GM23338 (cell line): ENCODE data around the gene SARS1. TPM values are rescaled to one million over a fixed set of nuclear protein-coding genes. Genes with fewer than 3 reads are reported as not detected.

Experiments
- ATAC-seq: fragments of 200-7000 bp; cut with Tn5 transposase; 3 replicates; pipeline ENCODE4 v1.9.1; 2020
- DNase-seq: peaks from one replicate; pipeline ENCODE4 v3.0.0-alpha.2; 2015; ENCODE audit warnings: low spot score
- H2AFZ ChIP-seq: fragments of 200-600 bp; sonication (generic); 2 replicates; pipeline ENCODE4 v1.8.0; 2016; ENCODE audit warnings: antibody characterized with exemption, mild to moderate bottlenecking, moderate library complexity
- H3F3A ChIP-seq: fragments of 200-600 bp; sonication (generic); replicated peaks from 2 replicates; pipeline ENCODE4 v1.8.0; 2017; ENCODE audit warnings: antibody characterized with exemption, mixed run types, low read depth
- H3K27ac ChIP-seq: fragments of 200-600 bp; sonication (generic); 2 replicates; pipeline ENCODE4 v1.6.1; 2016; ENCODE audit warnings: low read depth
- H3K27me3 ChIP-seq: fragments of 200-600 bp; sonication (generic); 2 replicates; pipeline ENCODE4 v1.8.0; 2016; ENCODE audit warnings: mild to moderate bottlenecking, mixed run types, moderate library complexity; ENCODE audit not compliant: insufficient read depth
- H3K36me3 ChIP-seq: fragments of 200-600 bp; sonication (generic); 2 replicates; pipeline ENCODE4 v1.8.0; 2016; ENCODE audit warnings: mild to moderate bottlenecking; ENCODE audit not compliant: insufficient read depth
- H3K4me1 ChIP-seq: fragments of 200-600 bp; sonication (generic); 2 replicates; pipeline ENCODE4 v1.8.0; 2016; ENCODE audit warnings: mild to moderate bottlenecking, moderate library complexity; ENCODE audit not compliant: insufficient read depth
- H3K4me2 ChIP-seq: fragments of 200-600 bp; sonication (generic); 2 replicates; pipeline ENCODE4 v1.7.1; 2017; ENCODE audit warnings: mixed run types
- H3K4me3 ChIP-seq: fragments of 200-600 bp; sonication (generic); 2 replicates; pipeline ENCODE4 v1.6.1; 2016; ENCODE audit warnings: mixed run types
- H3K79me2 ChIP-seq: fragments of 200-600 bp; sonication (generic); replicated peaks from 2 replicates; pipeline ENCODE4 v1.8.0; 2017; ENCODE audit warnings: mild to moderate bottlenecking; ENCODE audit not compliant: insufficient read depth
- H3K9me2 ChIP-seq: fragments of 200-600 bp; sonication (generic); 2 replicates; pipeline ENCODE4 v1.8.0; 2017; ENCODE audit not compliant: insufficient read depth
- H4K20me1 ChIP-seq: fragments of 200-600 bp; sonication (generic); replicated peaks from 2 replicates; pipeline ENCODE4 v1.8.0; 2017; ENCODE audit warnings: mild to moderate bottlenecking; ENCODE audit not compliant: insufficient read depth
- H3K27ac Mint-ChIP-seq: 2 replicates; pipeline ENCODE4 v1.8.0; 2020; ENCODE audit warnings: inconsistent platforms, mild to moderate bottlenecking, moderate library complexity, mixed read lengths
- H3K27me3 Mint-ChIP-seq: 3 replicates; pipeline ENCODE4 v1.8.0; 2022; ENCODE audit warnings: low read depth, mild to moderate bottlenecking, moderate library complexity, mixed read lengths, inconsistent platforms; ENCODE audit not compliant: insufficient read depth, poor library complexity
- H3K36me3 Mint-ChIP-seq: 3 replicates; pipeline ENCODE4 v1.8.0; 2021; ENCODE audit warnings: low read depth, mild to moderate bottlenecking, inconsistent platforms, moderate library complexity, mixed read lengths
- H3K4me1 Mint-ChIP-seq: 3 replicates; pipeline ENCODE4 v1.8.0; 2020; ENCODE audit warnings: mild to moderate bottlenecking, inconsistent platforms, mixed read lengths
- H3K4me3 Mint-ChIP-seq: 3 replicates; pipeline ENCODE4 v1.8.0; 2021; ENCODE audit warnings: moderate library complexity, mild to moderate bottlenecking, inconsistent platforms, mixed read lengths
- H3K9me3 Mint-ChIP-seq: 3 replicates; pipeline ENCODE4 v1.8.0; 2020; ENCODE audit warnings: moderate library complexity, mild to moderate bottlenecking, inconsistent platforms, mixed read lengths
- CREB1 ChIP-seq: fragments of 250-450 bp; sonication (Bioruptor Pico); IDR thresholded peaks from 2 replicates; pipeline ENCODE4 v1.5.0; 2020; ENCODE audit warnings: low read depth, mild to moderate bottlenecking, moderate library complexity
- CTCF ChIP-seq, 2 experiments: fragments of 200-600 bp in 1 of 2; sonication (generic) in 1 of 2; conservative IDR thresholded peaks; 2 replicates each; pipeline versions ENCODE4 v1.5.1 to v1.6.1; 2016 to 2017; ENCODE audit warnings: antibody characterized with exemption in 2 of 2, low read depth in 2 of 2, mild to moderate bottlenecking in 2 of 2, moderate library complexity in 1 of 2
- ETS1 ChIP-seq: IDR thresholded peaks from 2 replicates; pipeline ENCODE4 v1.6.1; 2016; ENCODE audit warnings: antibody characterized with exemption
- EZH2 ChIP-seq: fragments of 200-600 bp; sonication (generic); IDR thresholded peaks from one replicate; pipeline ENCODE4 v1.8.0; 2017; ENCODE audit warnings: antibody characterized with exemption, mild to moderate bottlenecking, low read depth; ENCODE audit not compliant: unreplicated experiment
- EZH2phosphoT487 ChIP-seq: fragments of 200-600 bp; sonication (generic); IDR thresholded peaks from one replicate; pipeline ENCODE4 v1.8.1; 2018; ENCODE audit warnings: antibody characterized with exemption; ENCODE audit not compliant: unreplicated experiment
- JUNB ChIP-seq: IDR thresholded peaks from one replicate; pipeline ENCODE4 v1.6.1; 2016; ENCODE audit warnings: antibody characterized with exemption; ENCODE audit not compliant: unreplicated experiment
- NANOG ChIP-seq: IDR thresholded peaks from 2 replicates; pipeline ENCODE4 v1.6.1; 2016; ENCODE audit warnings: antibody characterized with exemption, borderline replicate concordance
- POLR2AphosphoS5 ChIP-seq: IDR thresholded peaks from 2 replicates; pipeline ENCODE4 v1.6.1; 2016; ENCODE audit warnings: antibody characterized with exemption, low read depth
- STAT1 ChIP-seq: IDR thresholded peaks from one replicate; pipeline ENCODE4 v1.6.1; 2016; ENCODE audit warnings: antibody characterized with exemption; ENCODE audit not compliant: unreplicated experiment
- ZNF114 ChIP-seq: fragments of 250-450 bp; sonication (Bioruptor Pico); IDR thresholded peaks from 2 replicates; pipeline ENCODE4 v1.5.0; 2020; ENCODE audit warnings: mild to moderate bottlenecking, moderate library complexity
- ZNF331 ChIP-seq: fragments of 250-450 bp; sonication (Bioruptor Pico); IDR thresholded peaks from 2 replicates; pipeline ENCODE4 v1.5.0; 2020; ENCODE audit warnings: low read depth, mild to moderate bottlenecking, moderate library complexity
- polyA plus RNA-seq: library from polyadenylated mRNA; unstranded; fragments of >200 nt; fragmentation: Nextera tagmentation; extraction: Ambion mirVana; gene quantifications from 2 replicates; pipeline ENCODE4 v1.2.1, GENCODE V29; 2016
- total RNA-seq: library from RNA; depleted of rRNA; stranded (reverse); fragments of >200 nt; shearing (Covaris generic); gene quantifications from 2 replicates; pipeline ENCODE4 v1.2.3, GENCODE V29; 2014
- TF ChIP-seq, protein P1 (sequence below): fragments of 250-450 bp; sonication (Bioruptor Pico); IDR thresholded peaks from 2 replicates; pipeline ENCODE4 v1.5.0; 2020; ENCODE audit warnings: mild to moderate bottlenecking, moderate library complexity
- TF ChIP-seq, protein P2 (sequence below): IDR thresholded peaks from one replicate; pipeline ENCODE4 v1.6.1; 2018; ENCODE audit warnings: antibody characterized with exemption; ENCODE audit not compliant: unreplicated experiment

The SARS1 gene
- total and polyA plus RNA-seq, 2 experiments from 2014 or later, result 141 to 166 TPM

DNA sequence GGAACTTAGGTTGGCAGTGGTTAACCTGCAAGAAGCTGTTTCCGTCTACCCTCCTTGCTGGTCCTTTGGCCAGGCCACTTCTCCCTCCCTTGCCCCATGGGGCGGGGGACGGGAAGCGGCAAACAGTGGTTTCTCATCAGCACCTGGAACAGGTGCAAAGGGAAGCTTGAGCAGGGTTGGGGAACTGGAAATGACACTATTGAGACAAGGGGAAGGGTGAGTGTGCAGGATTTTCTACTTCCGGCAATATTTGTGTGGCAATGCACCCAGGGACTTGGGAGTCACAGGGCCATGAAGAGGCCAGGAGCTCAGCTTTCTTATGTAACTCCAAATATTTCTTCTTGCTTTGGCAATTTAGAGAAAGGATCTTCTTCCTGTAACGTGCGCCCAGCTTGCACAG is 29.0 kb upstream of the SARS1 start:
- H3K36me3 Mint-ChIP-seq, result no peaks in the 10 kb centered on the region
- H3K36me3 ChIP-seq, result no peaks in the 10 kb centered on the region

More for the DNA sequence above, 29.0 kb upstream of the SARS1 start:
- DNase-seq (no peak), ATAC-seq (no peak)
- Histone ChIP-seq H2AFZ (no peak overlapping the region), H3K27ac (no peak overlapping the region), H3K4me1 (no peaks in the 10 kb centered on the region), H3K79me2 (no peaks in the 10 kb centered on the region), H3F3A (no peaks in the 10 kb centered on the region), H3K4me2 (no peak overlapping the region), H3K4me3 (no peak overlapping the region), H4K20me1 (no peaks in the 10 kb centered on the region), H3K9me2 (no peaks in the 10 kb centered on the region), H3K27me3 (no peaks in the 10 kb centered on the region)
- H3K27me3 Mint-ChIP-seq, result peaks cover 2% of the 10 kb centered on the region
- no peak overlapping the region for H3K27ac Mint-ChIP-seq
- TF ChIP-seq, protein P1, sequence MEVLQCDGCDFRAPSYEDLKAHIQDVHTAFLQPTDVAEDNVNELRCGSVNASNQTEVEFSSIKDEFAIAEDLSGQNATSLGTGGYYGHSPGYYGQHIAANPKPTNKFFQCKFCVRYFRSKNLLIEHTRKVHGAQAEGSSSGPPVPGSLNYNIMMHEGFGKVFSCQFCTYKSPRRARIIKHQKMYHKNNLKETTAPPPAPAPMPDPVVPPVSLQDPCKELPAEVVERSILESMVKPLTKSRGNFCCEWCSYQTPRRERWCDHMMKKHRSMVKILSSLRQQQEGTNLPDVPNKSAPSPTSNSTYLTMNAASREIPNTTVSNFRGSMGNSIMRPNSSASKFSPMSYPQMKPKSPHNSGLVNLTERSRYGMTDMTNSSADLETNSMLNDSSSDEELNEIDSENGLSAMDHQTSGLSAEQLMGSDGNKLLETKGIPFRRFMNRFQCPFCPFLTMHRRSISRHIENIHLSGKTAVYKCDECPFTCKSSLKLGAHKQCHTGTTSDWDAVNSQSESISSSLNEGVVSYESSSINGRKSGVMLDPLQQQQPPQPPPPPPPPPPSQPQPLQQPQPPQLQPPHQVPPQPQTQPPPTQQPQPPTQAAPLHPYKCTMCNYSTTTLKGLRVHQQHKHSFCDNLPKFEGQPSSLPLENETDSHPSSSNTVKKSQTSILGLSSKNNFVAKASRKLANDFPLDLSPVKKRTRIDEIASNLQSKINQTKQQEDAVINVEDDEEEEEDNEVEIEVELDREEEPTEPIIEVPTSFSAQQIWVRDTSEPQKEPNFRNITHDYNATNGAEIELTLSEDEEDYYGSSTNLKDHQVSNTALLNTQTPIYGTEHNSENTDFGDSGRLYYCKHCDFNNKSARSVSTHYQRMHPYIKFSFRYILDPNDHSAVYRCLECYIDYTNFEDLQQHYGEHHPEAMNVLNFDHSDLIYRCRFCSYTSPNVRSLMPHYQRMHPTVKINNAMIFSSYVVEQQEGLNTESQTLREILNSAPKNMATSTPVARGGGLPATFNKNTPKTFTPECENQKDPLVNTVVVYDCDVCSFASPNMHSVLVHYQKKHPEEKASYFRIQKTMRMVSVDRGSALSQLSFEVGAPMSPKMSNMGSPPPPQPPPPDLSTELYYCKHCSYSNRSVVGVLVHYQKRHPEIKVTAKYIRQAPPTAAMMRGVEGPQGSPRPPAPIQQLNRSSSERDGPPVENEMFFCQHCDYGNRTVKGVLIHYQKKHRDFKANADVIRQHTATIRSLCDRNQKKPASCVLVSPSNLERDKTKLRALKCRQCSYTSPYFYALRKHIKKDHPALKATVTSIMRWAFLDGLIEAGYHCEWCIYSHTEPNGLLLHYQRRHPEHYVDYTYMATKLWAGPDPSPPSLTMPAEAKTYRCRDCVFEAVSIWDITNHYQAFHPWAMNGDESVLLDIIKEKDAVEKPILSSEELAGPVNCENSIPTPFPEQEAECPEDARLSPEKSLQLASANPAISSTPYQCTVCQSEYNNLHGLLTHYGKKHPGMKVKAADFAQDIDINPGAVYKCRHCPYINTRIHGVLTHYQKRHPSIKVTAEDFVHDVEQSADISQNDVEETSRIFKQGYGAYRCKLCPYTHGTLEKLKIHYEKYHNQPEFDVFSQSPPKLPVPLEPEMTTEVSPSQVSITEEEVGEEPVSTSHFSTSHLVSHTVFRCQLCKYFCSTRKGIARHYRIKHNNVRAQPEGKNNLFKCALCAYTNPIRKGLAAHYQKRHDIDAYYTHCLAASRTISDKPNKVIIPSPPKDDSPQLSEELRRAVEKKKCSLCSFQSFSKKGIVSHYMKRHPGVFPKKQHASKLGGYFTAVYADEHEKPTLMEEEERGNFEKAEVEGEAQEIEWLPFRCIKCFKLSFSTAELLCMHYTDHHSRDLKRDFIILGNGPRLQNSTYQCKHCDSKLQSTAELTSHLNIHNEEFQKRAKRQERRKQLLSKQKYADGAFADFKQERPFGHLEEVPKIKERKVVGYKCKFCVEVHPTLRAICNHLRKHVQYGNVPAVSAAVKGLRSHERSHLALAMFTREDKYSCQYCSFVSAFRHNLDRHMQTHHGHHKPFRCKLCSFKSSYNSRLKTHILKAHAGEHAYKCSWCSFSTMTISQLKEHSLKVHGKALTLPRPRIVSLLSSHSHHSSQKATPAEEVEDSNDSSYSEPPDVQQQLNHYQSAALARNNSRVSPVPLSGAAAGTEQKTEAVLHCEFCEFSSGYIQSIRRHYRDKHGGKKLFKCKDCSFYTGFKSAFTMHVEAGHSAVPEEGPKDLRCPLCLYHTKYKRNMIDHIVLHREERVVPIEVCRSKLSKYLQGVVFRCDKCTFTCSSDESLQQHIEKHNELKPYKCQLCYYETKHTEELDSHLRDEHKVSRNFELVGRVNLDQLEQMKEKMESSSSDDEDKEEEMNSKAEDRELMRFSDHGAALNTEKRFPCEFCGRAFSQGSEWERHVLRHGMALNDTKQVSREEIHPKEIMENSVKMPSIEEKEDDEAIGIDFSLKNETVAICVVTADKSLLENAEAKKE, result no peak
- TF ChIP-seq POLR2AphosphoS5, result no peak
- TF ChIP-seq ZNF331, result no peak
- TF ChIP-seq, protein P2, sequence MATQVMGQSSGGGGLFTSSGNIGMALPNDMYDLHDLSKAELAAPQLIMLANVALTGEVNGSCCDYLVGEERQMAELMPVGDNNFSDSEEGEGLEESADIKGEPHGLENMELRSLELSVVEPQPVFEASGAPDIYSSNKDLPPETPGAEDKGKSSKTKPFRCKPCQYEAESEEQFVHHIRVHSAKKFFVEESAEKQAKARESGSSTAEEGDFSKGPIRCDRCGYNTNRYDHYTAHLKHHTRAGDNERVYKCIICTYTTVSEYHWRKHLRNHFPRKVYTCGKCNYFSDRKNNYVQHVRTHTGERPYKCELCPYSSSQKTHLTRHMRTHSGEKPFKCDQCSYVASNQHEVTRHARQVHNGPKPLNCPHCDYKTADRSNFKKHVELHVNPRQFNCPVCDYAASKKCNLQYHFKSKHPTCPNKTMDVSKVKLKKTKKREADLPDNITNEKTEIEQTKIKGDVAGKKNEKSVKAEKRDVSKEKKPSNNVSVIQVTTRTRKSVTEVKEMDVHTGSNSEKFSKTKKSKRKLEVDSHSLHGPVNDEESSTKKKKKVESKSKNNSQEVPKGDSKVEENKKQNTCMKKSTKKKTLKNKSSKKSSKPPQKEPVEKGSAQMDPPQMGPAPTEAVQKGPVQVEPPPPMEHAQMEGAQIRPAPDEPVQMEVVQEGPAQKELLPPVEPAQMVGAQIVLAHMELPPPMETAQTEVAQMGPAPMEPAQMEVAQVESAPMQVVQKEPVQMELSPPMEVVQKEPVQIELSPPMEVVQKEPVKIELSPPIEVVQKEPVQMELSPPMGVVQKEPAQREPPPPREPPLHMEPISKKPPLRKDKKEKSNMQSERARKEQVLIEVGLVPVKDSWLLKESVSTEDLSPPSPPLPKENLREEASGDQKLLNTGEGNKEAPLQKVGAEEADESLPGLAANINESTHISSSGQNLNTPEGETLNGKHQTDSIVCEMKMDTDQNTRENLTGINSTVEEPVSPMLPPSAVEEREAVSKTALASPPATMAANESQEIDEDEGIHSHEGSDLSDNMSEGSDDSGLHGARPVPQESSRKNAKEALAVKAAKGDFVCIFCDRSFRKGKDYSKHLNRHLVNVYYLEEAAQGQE, result no peak
- no peak for TF ChIP-seq CTCF (conservative IDR thresholded peaks at IDR 0.05; ENCODE audit: low read depth in 2 of 2)
- no peak for TF ChIP-seq CREB1 (CRISPR knock-in tag)
- no peak for TF ChIP-seq EZH2
- TF ChIP-seq STAT1, result no peak
- TF ChIP-seq ETS1, result no peak
- TF ChIP-seq EZH2phosphoT487, result no peak
- TF ChIP-seq NANOG, result no peak
- no peak for TF ChIP-seq JUNB
- TF ChIP-seq ZNF114, result no peak
- H3K4me3 Mint-ChIP-seq, result no peak overlapping the region
- no peaks in the 10 kb centered on the region for H3K9me3 Mint-ChIP-seq
- H3K4me1 Mint-ChIP-seq, result peaks cover 14% of the 10 kb centered on the region
